ENCODE data around the gene ST6GALNAC3.

GRCh38 chr1:76659171-76659940 lies 584.8 kb downstream of the ST6GALNAC3 start:
- TF ChIP-seq CTCF (IDR thresholded peaks at IDR 0.05; ENCODE audit: low read length) (no peak), EZH2 (optimal IDR thresholded peaks at IDR 0.05; ENCODE audit: low read depth, low read length) (no peak)

Data from MM.1S (cell line).